ENCODE data around the gene NDUFS1. TPM values are rescaled to one million over a fixed set of nuclear protein-coding genes. Genes with fewer than 3 reads are reported as not detected.
"Not testable (repeated sequence)": the region's sequence is repeated elsewhere in the genome, so short reads cannot be mapped to it uniquely, and the experiment has no call there.

Gene NDUFS1
- total RNA-seq, 1 donor from 2014 or later: 173 TPM

- not testable (repeated sequence) for DNase-seq
Measured at GRCh38 chr2:206162401-206162800, 3.2 kb upstream of the NDUFS1 start.

DNA sequence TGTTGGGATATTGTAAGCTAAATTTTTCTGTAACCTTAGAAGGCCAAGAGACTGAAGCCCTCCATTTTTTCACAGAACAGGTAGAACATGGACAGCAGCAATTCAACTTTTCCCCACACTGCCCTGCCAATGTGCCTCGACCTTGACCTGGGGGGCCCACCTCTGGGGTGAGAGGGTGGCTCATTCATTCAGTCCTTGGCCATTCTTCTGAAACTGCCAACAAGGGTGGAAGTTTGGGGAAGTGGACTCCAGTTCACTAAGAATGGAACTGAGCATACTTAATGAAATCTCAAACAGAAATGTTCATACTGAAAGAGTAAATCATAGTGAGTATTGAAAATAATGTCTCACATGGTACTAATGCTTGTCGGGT is 1.5 kb upstream of the NDUFS1 start:
- DNase-seq: no peak

GRCh38 chr2:206160125-206160806 is 1.0 kb upstream of the NDUFS1 start:
- peak; percentile 63 for DNase-seq

- peak; percentile 56 for DNase-seq
Measured at GRCh38 chr2:206158563-206159345, 490 bp downstream of the NDUFS1 start.

DNA sequence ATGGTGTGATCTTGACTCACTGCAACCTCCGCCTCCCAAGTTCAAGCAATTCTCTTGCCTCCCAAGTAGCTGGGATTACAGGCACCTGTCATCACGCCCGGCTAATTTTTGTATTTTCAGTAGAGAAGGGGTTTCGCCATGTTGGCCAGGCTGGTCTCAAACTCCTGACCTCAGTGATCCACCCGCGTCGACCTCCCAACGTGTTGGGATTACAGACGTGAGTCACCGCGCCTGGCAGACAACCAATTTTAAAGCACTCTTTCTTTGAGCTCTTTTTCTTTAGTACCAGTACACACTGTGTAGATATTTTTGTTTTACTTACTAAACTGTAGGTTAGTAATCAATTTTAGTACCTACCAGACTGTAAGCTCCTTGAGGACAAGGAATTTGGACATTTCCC is 2.2 kb downstream of the NDUFS1 start:
- peak; percentile 30 for DNase-seq

- peak; percentile 38 for DNase-seq
Measured at GRCh38 chr2:206154197-206154596, 5.0 kb downstream of the NDUFS1 start.

GRCh38 chr2:206150631-206151030 is 8.6 kb downstream of the NDUFS1 start:
- no peak for DNase-seq

DNA sequence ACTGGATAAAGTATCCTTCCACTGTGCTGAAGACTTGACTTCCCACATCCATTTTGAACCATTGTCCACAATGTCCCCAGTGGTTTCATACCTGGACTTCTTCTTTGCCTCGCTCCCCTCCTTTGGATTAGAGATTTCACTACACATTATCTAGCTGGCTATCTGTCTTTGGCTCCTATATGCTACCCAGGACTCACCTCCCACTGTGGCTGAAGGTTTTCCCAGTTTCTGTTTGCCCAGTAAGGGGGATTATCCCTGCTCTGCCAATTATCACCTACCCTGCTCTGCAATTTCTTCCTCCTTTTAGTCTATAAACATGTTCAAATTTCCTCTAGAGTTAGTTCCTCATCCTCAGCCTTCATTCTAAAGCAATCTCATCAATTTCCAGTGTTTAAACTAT is 9.1 kb downstream of the NDUFS1 start:
- no peak for DNase-seq

- no peak for DNase-seq
Measured at GRCh38 chr2:206149330-206149729, 9.9 kb downstream of the NDUFS1 start.

DNA sequence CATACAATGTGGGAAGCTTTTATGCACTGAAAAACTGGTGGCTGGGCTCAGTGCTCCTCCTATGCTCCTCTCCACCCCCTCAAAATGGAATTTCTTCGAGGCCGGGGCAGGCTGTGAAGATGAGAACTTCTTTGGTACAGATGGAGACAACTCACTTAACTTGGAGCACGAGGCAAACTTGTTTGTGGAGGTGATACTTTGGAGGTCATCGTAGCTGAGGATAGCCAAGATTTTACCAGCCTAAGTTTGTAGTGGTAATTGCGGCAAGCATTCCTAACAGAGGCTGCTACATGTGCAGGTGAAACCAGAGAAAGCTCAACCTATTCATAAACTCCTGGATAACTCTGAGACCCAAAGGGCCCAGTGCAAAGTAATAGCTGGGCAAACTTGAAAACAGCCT is 13.6 kb downstream of the NDUFS1 start:
- no peak for DNase-seq

DNA sequence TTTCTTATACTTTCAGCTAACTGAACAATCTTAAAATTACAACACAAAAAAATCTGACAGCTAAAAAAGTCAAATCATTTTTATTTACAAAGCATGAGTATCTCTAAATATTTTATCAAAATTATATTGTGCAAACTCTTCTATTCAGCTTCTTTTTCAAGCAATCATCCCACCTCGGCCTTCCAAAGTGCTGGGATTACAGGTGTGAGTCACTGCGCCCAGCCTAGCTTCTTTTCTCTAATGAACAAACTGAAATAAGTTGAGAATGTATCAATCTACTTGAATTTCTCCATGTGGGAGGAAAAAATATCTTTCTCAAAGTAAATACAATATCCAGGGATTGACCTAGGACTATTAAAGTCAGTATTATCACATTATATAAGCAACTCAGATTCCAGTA is 14.9 kb downstream of the NDUFS1 start:
- no peak for DNase-seq

- DNase-seq: no peak
Measured at GRCh38 chr2:206143451-206143850, 15.8 kb downstream of the NDUFS1 start.

GRCh38 chr2:206127656-206128055 is 31.6 kb downstream of the NDUFS1 start:
- no peak for DNase-seq

DNA sequence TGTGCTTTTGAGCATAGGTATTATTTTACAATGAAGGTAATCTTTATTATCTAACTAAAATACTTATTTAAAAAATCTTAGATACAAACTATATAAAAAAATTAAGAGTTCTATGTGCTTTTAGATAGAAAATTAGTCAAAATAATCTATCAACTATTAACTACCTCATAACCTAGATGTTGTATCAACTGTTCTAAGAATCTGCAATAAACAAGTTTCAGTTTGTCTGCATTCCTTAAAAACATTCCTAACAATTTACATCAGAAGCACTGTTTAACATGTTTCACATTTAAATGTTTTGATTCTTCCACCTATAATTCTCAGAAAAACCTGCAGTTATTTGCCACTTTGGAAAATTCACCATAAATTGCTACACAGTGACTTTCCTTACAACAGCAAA is 33.3 kb downstream of the NDUFS1 start:
- no peak for DNase-seq

GRCh38 chr2:206122569-206122968 is 36.7 kb downstream of the NDUFS1 start:
- DNase-seq: not testable (repeated sequence)

GRCh38 chr2:206116278-206116677 is 43.0 kb downstream of the NDUFS1 start:
- DNase-seq: no peak

DNA sequence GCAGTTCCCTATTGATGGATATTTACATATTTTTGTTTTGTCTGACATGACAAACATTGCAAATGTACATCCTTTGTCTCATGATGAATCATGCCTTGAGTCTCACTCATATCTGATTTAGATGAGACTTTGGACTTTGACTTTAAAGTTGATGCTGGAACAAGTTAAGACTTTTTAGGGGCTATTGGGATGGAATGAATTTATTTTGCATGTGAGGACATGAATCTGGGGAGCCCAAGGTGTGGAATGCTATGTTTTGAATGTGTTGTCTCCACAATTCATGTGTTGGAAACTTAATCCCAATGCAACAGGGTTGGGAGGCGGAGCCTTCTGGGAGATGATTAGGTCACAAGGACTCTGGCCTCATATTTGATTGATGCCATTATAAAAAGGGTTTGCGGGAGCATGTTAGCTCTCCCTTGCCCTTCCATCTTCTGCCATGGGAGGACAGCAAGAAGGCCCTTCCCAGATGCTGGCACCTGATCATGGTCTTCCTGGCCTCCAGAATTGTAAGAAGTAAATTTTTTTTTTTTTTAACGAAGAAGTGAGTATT is 44.1 kb downstream of the NDUFS1 start:
- DNase-seq: no peak

DNA sequence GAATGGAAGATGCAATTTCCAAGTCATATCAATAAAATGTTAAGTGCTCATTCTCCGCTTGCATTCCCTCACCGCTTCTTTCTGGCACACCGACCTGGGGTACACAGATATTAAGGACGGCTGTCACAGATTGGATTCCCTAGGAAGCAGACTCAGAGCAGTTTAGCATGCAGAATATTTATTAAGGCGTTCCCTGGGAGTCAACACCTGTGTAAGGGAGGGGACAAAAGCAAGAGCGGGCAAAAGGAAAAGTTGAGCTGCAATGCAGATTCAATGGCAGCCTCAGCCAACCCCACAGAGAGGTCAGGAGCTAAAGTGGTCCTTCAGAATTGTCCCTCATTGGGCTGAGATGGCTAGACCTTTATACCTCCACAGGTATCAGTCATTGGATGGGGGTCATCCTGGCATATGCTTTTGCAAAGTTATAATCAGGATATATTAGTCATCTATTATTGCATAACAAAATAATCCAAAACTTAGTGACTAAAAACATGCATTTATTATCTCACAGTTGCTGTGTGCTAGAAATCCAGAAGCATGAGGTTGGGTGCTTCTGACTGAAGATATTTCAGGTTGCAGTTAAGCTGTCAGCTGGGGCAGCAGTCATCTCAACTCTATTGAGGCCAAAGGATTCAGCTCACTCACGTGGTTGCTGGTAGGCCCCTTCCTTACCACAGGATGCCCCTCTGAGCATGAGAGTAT is 46.2 kb downstream of the NDUFS1 start:
- DNase-seq: no peak

GRCh38 chr2:206112108-206112507 is 47.1 kb downstream of the NDUFS1 start:
- DNase-seq: no peak

- DNase-seq: no peak
Measured at GRCh38 chr2:206108713-206109112, 50.5 kb downstream of the NDUFS1 start.

GRCh38 chr2:206105541-206105940 is 53.7 kb downstream of the NDUFS1 start:
- DNase-seq: no peak

DNA sequence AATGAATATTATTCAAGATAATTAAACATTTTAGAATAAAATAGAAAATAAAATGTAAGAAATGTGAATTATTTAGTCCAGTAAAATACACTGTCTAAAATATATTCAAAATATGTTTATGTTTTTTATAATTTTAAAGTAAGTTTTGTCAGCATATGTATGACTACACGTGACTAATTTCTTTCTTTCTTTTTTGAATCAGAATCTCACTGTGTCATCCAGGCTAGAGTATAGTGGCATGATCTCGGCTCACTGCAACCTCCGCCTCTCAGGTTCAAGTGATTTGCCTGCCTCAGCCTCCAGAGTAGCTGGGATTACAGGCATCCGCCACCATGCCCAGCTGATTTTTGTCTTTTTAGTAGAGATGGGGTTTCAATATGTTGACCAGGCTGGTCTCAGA is 54.2 kb downstream of the NDUFS1 start:
- DNase-seq: no peak

- not testable (repeated sequence) for DNase-seq
Measured at GRCh38 chr2:206098872-206099271, 60.4 kb downstream of the NDUFS1 start.

Measured in dermis blood vessel endothelial cell (primary cell).